Right cardiac atrium (tissue), 5 donors: ENCODE results near the gene SLC38A10. TPM values are rescaled to one million over a fixed set of nuclear protein-coding genes. Genes with fewer than 3 reads are reported as not detected.
A peak's percentile ranks its signal among the peaks of the same experiment; 100 is the strongest.

ENCODE experiments used
- ATAC-seq, 2 donors: fragments of 200-7000 bp; cut with Tn5 transposase; one replicate each; pipeline versions ENCODE4 v1.8.0 to v1.9.1; 2020; ENCODE audit warnings: moderate library complexity in 2 of 2, mild to moderate bottlenecking in 1 of 2
- DNase-seq, 3 donors: peaks; one replicate each; pipeline ENCODE4 v3.0.0-alpha.2; 2020
- H3K27ac ChIP-seq: one replicate; pipeline ENCODE4 v1.5.1; 2013; ENCODE audit warnings: mild to moderate bottlenecking, low read length, control low read depth, moderate library complexity
- H3K27me3 ChIP-seq: one replicate; pipeline ENCODE4 v1.6.1; 2013; ENCODE audit not compliant: control insufficient read depth, insufficient read depth
- H3K4me1 ChIP-seq: one replicate; pipeline ENCODE4 v1.6.1; 2013; ENCODE audit warnings: low read length; ENCODE audit not compliant: control insufficient read depth, insufficient read depth
- H3K4me3 ChIP-seq: one replicate; pipeline ENCODE4 v1.5.1; 2013; ENCODE audit warnings: low read length, control low read depth
- H3K9me3 ChIP-seq: one replicate; pipeline ENCODE4 v1.6.1; 2013; ENCODE audit warnings: low read length; ENCODE audit not compliant: control insufficient read depth
- WGBS: extraction: QIAGEN DNeasy Blood & Tissue Kit; methylation state at CpG from one replicate; pipeline ENCODE4 v1.1.7; 2013; 5-methylcytosine and 5-hydroxymethylcytosine counted together
- intact Hi-C, 4 donors: fragments of 100-400 bp; cut with DNase I; formaldehyde crosslinking; loops; one replicate each; pipeline versions ENCODE4 v1.11.0 to v1.14.0; 2022 to 2023
- polyA plus RNA-seq: library from polyadenylated mRNA; stranded (reverse); fragments of 200-250 nt; gene quantifications from one replicate; pipeline ENCODE4 v1.2.3, GENCODE V29; 2013
- total RNA-seq, 4 donors: library from RNA; stranded (reverse); fragmentation: NEBNext Ultra II Directional; extraction: Animal tissue kit (Norgen Biotek cat#: 25700); gene quantifications; one replicate each; pipeline ENCODE4 v1.2.1, GENCODE V29; 2021
- donor health status: healthy with polysubstance abuse.
- donor health status: DM: no; HTN: yes; CAD: no.
- donor health status: DM: no; HTN: no; CAD: no.
- donor health status: DM: no; HTN: yes; CAD: no; lungs with severe emphysema.
- donor health status: DM: yes; HTN: yes; CAD: no.

The SLC38A10 gene
- total and polyA plus RNA-seq, 5 donors: 50.8 to 63.9 (median 55.2) TPM

- peak; percentile 6 to 57 (median 50) for DNase-seq
- WGBS: 55% methylated on average over 36 of the region's 36 CpGs
- H3K27me3 ChIP-seq: no peaks in the 10 kb centered on the region
- peaks cover 8% of the 10 kb centered on the region for H3K4me1 ChIP-seq
- H3K9me3 ChIP-seq: no peaks in the 10 kb centered on the region
- intact Hi-C loops: no loop called here
- H3K27ac ChIP-seq: no peak overlapping the region
- H3K4me3 ChIP-seq: peak overlapping the region; percentile 79
- ATAC-seq: no peak
Measured at GRCh38 chr17:81237591-81238489, 57.3 kb downstream of the SLC38A10 start.

GRCh38 chr17:81236784-81237183 lies 58.3 kb downstream of the SLC38A10 start:
- no peak overlapping the region for H3K4me3 ChIP-seq
- no peak overlapping the region for H3K27ac ChIP-seq
- ATAC-seq (no peak), DNase-seq (peak; percentile 19 to 66 (median 47))
- 91% methylated on average over 21 of the region's 21 CpGs for WGBS
- H3K27me3 ChIP-seq: no peaks in the 10 kb centered on the region
- no peaks in the 10 kb centered on the region for H3K9me3 ChIP-seq
- intact Hi-C loops: no loop called here
- H3K4me1 ChIP-seq: peaks cover 8% of the 10 kb centered on the region

DNA sequence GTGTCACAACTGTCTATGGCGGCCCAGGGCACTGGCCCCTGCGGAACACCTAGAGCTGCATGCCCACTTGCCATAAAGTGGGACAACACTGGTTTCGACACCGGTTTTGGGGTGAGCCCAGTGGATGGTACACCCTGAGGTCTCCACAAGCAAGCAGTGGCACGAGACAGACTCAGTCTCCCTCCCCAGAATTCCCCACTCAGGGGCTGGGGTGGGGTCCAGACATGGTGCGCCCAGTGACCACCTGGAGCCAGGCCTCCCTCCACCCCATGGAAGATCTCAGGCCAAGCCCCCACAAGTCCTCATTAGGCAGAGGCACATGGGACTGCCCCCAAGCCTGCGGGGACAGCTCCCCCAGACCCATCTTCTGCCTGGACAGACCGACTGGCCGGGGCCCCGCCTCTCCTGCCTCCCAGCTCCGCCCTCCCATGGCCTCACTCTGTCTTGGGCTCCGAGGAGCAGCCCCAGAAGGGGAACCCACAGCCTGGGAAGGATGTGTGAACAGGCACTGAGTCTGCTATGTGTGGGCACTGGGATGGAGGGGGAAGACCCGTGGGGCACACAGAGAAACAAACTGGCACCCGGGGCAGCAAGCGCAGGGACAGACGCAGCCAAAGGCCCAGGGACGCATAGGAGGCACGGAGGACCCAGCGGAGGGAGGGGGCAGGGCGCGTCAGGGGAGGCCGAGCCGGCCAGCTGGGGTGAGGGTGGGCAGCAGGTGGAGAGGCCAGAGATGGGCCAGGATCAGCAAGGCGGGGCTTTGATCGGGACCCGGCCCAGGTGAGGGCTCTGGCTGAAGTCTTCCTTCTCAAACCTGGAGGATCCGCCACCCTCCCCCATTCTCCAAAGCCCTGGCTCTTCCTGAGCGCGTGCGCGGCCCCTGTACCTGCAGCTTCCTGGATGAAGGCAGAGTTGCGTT lies 59.0 kb downstream of the SLC38A10 start:
- 90% methylated on average over 32 of the region's 32 CpGs for WGBS
- peak; percentile 12 to 55 (median 43) for DNase-seq
- H3K27ac ChIP-seq: no peak overlapping the region
- no peaks in the 10 kb centered on the region for H3K9me3 ChIP-seq
- no peaks in the 10 kb centered on the region for H3K27me3 ChIP-seq
- peaks cover 8% of the 10 kb centered on the region for H3K4me1 ChIP-seq
- no peak overlapping the region for H3K4me3 ChIP-seq
- intact Hi-C loops: no loop called here
- ATAC-seq: no peak

DNA sequence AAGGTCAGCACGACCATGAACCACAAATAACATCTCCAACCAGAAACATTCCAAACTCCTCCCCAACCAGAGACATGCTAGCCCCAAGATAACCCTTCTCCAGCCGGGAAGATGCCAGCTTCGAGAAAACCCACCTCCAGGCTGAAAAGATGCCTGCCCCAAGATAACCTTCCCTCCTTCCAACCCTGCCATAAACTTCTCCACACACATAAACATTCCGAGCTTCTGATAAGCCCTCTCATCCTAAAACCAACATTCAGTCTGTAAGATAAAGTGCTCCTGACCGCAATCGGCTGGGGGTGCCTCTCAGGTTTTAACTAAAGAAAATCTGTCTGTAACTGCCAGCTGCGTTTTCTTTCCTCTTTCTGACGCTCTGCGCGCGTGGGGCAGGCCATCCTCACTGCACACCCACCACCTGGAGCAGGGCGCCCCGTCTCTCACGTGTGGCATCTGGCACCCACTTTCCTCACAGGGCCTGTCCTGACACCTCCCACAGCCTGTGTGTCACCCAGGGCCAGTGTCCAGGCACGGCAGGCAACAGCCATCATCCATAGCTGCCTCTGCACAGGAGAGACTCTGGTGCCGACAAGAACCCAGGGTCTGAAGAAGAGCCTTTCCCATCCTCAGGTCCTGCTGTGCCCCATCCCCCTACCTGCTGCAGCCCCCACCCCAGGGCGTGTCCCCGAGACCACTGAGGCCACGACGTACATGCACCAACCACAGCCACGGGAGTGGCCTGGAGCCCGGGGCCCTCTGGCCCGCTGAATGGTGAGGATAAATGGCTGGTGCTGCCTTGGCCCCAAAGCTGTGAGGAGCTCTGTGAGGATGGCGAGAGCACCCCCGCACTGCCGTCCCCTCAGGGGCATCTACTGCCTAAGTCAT lies 59.9 kb downstream of the SLC38A10 start:
- Histone ChIP-seq H3K9me3 (no peaks in the 10 kb centered on the region), H3K4me3 (no peak overlapping the region), H3K4me1 (peaks cover 7% of the 10 kb centered on the region), H3K27me3 (no peaks in the 10 kb centered on the region), H3K27ac (no peak overlapping the region)
- WGBS: 80% methylated on average over 26 of the region's 26 CpGs
- ATAC-seq: no peak
- intact Hi-C loops: no loop called here
- peak; percentile 8 to 42 (median 16) for DNase-seq

DNA sequence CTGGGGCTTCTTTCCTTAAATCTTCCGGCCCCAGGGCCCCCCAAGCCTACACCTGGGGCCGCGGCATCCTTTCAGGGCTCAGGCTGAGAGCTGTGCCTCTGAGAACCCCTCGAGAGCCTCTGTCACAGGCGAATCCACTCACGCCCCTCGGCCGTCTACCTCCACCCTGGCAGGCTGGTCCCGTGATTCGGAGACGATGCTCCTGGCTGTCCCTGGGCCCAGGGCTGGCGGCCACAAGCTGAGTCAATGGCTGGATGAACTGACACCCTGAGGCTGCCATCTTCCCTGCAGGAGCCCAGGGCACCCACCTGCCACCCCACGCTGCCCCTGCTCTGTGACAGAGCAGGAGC lies 60.6 kb downstream of the SLC38A10 start:
- Histone ChIP-seq H3K9me3 (no peaks in the 10 kb centered on the region), H3K4me3 (no peak overlapping the region), H3K27me3 (no peaks in the 10 kb centered on the region), H3K4me1 (peaks cover 4% of the 10 kb centered on the region), H3K27ac (no peak overlapping the region)
- WGBS: 87% methylated on average over 13 of the region's 13 CpGs
- intact Hi-C loops: no loop called here
- ATAC-seq (no peak), DNase-seq (peak; percentile 4 to 51 (median 50))

- Histone ChIP-seq H3K4me3 (no peak overlapping the region), H3K27me3 (no peaks in the 10 kb centered on the region), H3K9me3 (no peaks in the 10 kb centered on the region), H3K27ac (no peak overlapping the region), H3K4me1 (peaks cover 4% of the 10 kb centered on the region)
- ATAC-seq (no peak), DNase-seq (peak; percentile 6 to 44 (median 30))
- intact Hi-C loops: no loop called here
- WGBS: 86% methylated on average over 21 of the region's 21 CpGs
Measured at GRCh38 chr17:81233811-81234505, 61.1 kb downstream of the SLC38A10 start.

- Histone ChIP-seq H3K4me1 (peaks cover 4% of the 10 kb centered on the region), H3K4me3 (no peak overlapping the region), H3K27ac (no peak overlapping the region), H3K27me3 (no peaks in the 10 kb centered on the region), H3K9me3 (no peaks in the 10 kb centered on the region)
- ATAC-seq (no peak), DNase-seq (peak; percentile 9 to 63 (median 44))
- intact Hi-C loops: no loop called here
- 93% methylated on average over 17 of the region's 17 CpGs for WGBS
Measured at GRCh38 chr17:81233316-81233715, 61.8 kb downstream of the SLC38A10 start.

- 87% methylated on average over 19 of the region's 19 CpGs for WGBS
- intact Hi-C loops: no loop called here
- H3K4me3 ChIP-seq: no peak overlapping the region
- ATAC-seq: no peak
- no peaks in the 10 kb centered on the region for H3K4me1 ChIP-seq
- no peaks in the 10 kb centered on the region for H3K9me3 ChIP-seq
- DNase-seq: peak; percentile 13 to 48 (median 47)
- no peaks in the 10 kb centered on the region for H3K27me3 ChIP-seq
- no peak overlapping the region for H3K27ac ChIP-seq
Measured at GRCh38 chr17:81232616-81233241, 62.4 kb downstream of the SLC38A10 start.

DNA sequence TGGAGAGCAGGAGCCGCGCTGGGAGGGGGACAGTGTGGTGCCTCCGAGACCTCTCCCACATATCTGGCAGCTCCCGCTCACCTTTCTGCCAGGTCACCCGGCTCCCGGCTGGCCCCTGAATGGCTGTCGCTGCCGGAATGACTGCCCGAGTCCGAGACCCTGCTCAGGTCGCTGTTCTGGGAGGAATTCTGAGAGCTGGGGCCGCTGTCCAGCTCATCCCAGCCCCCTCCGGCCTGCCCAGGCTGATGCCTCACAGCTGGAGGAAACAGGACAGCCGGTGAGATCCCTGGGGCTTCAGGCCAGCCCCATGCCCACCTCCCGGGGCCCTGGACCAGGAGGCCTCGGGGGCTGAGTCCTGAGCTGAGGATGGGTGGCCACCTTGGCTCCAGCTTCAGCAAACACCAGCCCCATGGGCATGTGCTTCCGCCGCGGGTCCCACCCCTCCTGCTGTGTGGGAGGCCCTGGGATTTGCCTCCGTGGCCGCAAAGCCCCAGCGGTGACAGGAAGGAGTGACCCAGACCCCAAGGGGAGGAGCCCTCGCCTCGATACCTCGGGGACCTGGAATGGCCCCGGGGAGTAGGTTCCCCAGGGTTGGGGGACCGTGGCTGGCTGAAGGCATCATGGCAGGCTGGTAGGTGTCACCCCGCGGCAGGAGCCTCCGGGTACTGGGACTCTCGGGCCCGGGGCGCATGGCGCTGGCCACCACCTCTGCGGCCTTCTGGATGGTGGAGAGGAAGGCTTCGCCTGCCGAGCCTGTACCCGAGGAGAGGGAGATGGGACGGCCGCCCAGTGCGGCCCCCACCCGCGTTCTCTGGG lies 63.1 kb downstream of the SLC38A10 start:
- H3K9me3 ChIP-seq: no peaks in the 10 kb centered on the region
- intact Hi-C loops: no loop called here
- H3K27ac ChIP-seq: no peak overlapping the region
- DNase-seq (peak; percentile 11 to 56 (median 45)), ATAC-seq (no peak)
- H3K27me3 ChIP-seq: no peaks in the 10 kb centered on the region
- H3K4me1 ChIP-seq: no peaks in the 10 kb centered on the region
- H3K4me3 ChIP-seq: no peak overlapping the region
- WGBS: 87% methylated on average over 43 of the region's 43 CpGs
